OCI-LY7 (cell line): ENCODE data around the gene EP400.

ENCODE experiments used
- EZH2phosphoT487 ChIP-seq: fragments of 200-600 bp; sonication (generic); IDR thresholded peaks from 2 replicates; pipeline ENCODE4 v1.6.1; 2018; ENCODE audit warnings: low read depth, borderline replicate concordance, mild to moderate bottlenecking, mixed run types, antibody characterized with exemption, low read length, moderate library complexity, mixed read lengths
- TF ChIP-seq, protein P1 (sequence below): fragments of 200-600 bp; sonication (generic); conservative IDR thresholded peaks from 2 replicates; pipeline ENCODE4 v1.5.1; 2014; ENCODE audit warnings: mild to moderate bottlenecking, antibody characterized with exemption, low read length, moderate library complexity, mixed read lengths

- TF ChIP-seq, protein P1, sequence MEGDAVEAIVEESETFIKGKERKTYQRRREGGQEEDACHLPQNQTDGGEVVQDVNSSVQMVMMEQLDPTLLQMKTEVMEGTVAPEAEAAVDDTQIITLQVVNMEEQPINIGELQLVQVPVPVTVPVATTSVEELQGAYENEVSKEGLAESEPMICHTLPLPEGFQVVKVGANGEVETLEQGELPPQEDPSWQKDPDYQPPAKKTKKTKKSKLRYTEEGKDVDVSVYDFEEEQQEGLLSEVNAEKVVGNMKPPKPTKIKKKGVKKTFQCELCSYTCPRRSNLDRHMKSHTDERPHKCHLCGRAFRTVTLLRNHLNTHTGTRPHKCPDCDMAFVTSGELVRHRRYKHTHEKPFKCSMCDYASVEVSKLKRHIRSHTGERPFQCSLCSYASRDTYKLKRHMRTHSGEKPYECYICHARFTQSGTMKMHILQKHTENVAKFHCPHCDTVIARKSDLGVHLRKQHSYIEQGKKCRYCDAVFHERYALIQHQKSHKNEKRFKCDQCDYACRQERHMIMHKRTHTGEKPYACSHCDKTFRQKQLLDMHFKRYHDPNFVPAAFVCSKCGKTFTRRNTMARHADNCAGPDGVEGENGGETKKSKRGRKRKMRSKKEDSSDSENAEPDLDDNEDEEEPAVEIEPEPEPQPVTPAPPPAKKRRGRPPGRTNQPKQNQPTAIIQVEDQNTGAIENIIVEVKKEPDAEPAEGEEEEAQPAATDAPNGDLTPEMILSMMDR: no peak
- TF ChIP-seq EZH2phosphoT487: no peak
Observed at GRCh38 chr12:132033627-132034026, 83.9 kb downstream of the EP400 start.
